Measurements from ENCODE around the gene OSMR. TPM values are rescaled to one million over a fixed set of nuclear protein-coding genes. Genes with fewer than 3 reads are reported as not detected.
"Not testable (repeated sequence)": the region's sequence is repeated elsewhere in the genome, so short reads cannot be mapped to it uniquely, and the experiment has no call there.

The OSMR gene
- total RNA-seq, 2 donors from 2014 or later = 3.0 to 14.3 TPM

- Histone ChIP-seq H3K9me3 (no peaks in the 10 kb centered on the region), H3K4me1 (no peaks in the 10 kb centered on the region), H3K27ac (no peak overlapping the region), H3K36me3 (no peaks in the 10 kb centered on the region), H3K27me3 (no peaks in the 10 kb centered on the region), H3K4me3 (no peak overlapping the region), H3K9ac (ENCODE audit: low read depth in 2 of 2, low read length in 2 of 2) (no peak overlapping the region)
- intact Hi-C loops (cut with DNase I) = no loop called here
- TF ChIP-seq CTCF (IDR thresholded peaks at IDR 0.05) = no peak
- no peak for DNase-seq
Observed at GRCh38 chr5:38843665-38844064, 2.1 kb upstream of the OSMR start.

GRCh38 chr5:38846379-38847011, 683 bp downstream of the OSMR start:
- Histone ChIP-seq H3K27me3 (no peaks in the 10 kb centered on the region), H3K4me3 (peak overlapping the region; percentile 40), H3K9ac (ENCODE audit: low read depth in 2 of 2, low read length in 2 of 2) (peak overlapping the region; percentile 63 to 84), H3K4me1 (no peaks in the 10 kb centered on the region), H3K27ac (peak overlapping the region; percentile 80), H3K9me3 (no peaks in the 10 kb centered on the region), H3K36me3 (no peaks in the 10 kb centered on the region)
- intact Hi-C loops (cut with DNase I) = no loop called here
- no peak for DNase-seq
- no peak for TF ChIP-seq CTCF (IDR thresholded peaks at IDR 0.05)

DNA sequence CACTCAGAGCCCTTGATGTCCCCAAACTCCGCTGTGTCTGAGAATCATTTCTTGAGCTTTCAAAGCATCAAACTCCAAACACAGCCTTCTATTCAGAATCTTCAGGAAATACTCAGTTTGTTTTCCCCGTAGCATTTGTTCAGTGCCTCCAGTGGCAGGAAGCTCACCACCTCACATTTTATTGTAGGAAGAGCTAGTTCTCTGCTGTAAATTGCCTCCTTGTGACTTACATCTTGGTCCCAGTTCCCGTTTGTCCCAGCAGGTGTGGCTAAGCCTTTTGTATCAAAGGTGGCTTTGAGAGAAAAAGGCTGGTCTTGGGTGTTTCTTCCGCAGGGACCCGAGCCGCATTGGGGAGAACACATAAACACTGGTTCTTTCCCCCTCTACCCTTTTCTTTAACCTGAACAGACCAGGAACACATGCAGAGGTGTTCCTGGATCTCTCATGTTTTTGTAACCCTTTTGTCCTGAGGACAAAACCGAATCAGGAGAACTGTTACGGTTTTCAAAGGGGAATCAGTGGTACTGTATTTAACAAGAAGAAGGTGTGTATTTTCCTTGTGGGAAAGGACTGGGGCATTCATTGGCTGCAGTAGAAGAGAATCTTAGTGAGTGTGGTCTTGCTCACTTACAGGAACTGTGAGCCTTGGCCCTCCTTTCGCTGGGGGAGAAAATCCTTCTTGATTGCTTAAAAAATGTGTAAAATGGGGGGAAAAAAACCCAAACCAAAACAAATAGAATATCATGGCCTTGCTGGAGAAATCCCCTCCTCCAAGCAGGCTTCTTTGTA, 1.9 kb downstream of the OSMR start:
- no peak for DNase-seq
- H3K4me3 ChIP-seq = peak overlapping the region; percentile 40
- no peaks in the 10 kb centered on the region for H3K9me3 ChIP-seq
- intact Hi-C loops (cut with DNase I) = no loop called here
- no peaks in the 10 kb centered on the region for H3K27me3 ChIP-seq
- peak overlapping the region; percentile 3 to 58 for H3K9ac ChIP-seq (ENCODE audit: low read depth in 2 of 2, low read length in 2 of 2)
- peak overlapping the region; percentile 80 for H3K27ac ChIP-seq
- no peaks in the 10 kb centered on the region for H3K36me3 ChIP-seq
- no peak for TF ChIP-seq CTCF (IDR thresholded peaks at IDR 0.05)
- H3K4me1 ChIP-seq = no peaks in the 10 kb centered on the region

DNA sequence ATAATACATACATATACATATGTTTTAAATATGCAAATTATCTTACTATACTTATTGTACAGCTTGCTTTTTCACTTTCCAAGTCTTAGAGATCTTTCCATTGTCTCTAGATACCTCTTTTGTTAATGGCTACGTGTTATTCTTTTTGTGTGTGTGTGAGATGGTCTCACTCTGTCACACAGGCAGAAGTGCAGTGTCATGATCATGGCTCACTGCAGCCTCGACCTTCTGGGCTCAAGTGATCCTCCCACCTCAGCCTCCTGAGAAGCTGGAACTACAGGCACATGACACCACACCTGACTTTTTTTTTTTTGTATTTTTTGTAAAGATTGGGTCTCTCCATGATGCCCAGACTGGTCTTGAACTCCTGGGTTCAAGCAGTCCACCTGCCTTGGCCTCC, 2.8 kb downstream of the OSMR start:
- DNase-seq = no peak
- Histone ChIP-seq H3K9me3 (no peaks in the 10 kb centered on the region), H3K36me3 (no peaks in the 10 kb centered on the region), H3K4me1 (no peaks in the 10 kb centered on the region), H3K27me3 (no peaks in the 10 kb centered on the region), H3K9ac (ENCODE audit: low read depth in 2 of 2, low read length in 2 of 2) (no peak overlapping the region), H3K4me3 (no peak overlapping the region), H3K27ac (no peak overlapping the region)
- intact Hi-C loops (cut with DNase I) = no loop called here
- TF ChIP-seq CTCF (IDR thresholded peaks at IDR 0.05) = no peak

GRCh38 chr5:38851640-38852039, 5.8 kb downstream of the OSMR start:
- H3K9ac ChIP-seq (ENCODE audit: low read depth in 2 of 2, low read length in 2 of 2); H3K27ac ChIP-seq; intact Hi-C loops (cut with DNase I); H3K4me3 ChIP-seq; H3K27me3 ChIP-seq; H3K4me1 ChIP-seq; DNase-seq; H3K9me3 ChIP-seq; H3K36me3 ChIP-seq: not testable (repeated sequence)
